NCI-H1048 (cell line): Measurements from ENCODE around the gene SMAP2.

Experiments
- DNase-seq: peaks from one replicate; lab custom pipeline; 2025; lab: John Stamatoyannopoulos, UW

The SMAP2 gene

DNA sequence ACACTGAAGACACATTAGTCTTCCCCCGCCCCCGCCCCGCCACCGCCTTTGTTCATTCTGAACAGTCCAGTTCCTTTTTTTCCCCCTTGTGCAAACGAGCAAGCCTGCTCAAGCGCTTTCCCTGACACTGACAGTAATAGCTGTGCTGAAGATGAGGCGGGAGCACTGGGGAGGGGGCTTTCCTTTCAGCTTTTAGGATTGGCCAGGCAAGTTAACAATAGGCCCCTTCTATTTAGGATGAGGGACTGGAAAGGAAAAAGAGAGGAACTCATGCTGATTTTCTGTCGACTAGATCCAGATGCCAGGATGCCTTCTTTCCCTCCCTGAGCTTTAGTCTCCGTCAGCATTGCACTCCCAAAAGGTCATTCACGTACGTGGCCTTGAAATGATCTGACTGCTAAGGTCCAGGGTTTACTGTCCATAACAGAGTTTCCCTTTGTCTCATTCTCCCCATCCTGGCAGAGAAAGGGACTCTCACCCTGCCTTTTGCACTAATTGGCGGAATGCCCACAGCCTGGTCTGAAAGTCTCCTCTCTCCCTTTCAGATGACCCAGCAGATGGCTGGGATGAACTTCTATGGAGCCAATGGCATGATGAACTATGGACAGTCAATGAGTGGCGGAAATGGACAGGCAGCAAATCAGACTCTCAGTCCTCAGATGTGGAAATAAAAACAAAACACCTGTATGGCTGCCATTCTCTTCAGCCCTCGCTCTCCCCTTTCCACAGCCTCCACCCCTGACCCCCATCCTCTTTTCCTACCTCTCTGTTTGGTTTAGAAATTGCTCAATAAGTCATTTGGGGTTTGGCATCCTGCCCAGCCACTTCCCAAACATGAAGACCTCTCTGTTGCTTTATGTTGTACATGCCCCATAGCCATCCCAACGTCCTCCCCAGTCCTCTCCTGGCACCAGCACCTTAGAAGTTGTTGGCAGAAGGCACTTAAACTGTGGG, 48.2 kb downstream of the SMAP2 start:
- DNase-seq, result no peak

GRCh38 chr1:40422630-40423263, 49.2 kb downstream of the SMAP2 start:
- DNase-seq, result no peak

DNA sequence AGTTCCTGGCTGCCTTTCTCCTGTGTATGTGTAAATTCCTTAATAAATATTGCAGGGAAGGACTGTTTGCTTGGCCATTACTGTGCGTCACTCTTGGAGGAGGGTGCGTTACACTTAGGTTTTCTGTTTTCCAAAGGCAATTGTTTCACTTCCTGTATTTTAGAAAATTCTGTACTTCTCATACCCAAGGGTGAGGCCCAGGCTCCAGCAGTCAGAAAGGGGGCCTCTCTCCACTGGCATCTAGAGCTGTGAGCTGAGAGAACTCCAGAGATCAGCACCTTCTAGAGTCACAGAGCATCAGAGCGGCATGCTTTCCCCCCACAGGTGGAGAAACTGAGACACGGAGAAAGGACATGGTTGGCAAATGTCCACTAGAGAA, 49.7 kb downstream of the SMAP2 start:
- no peak for DNase-seq

GRCh38 chr1:40423951-40424618, 50.6 kb downstream of the SMAP2 start:
- DNase-seq, result no peak

DNA sequence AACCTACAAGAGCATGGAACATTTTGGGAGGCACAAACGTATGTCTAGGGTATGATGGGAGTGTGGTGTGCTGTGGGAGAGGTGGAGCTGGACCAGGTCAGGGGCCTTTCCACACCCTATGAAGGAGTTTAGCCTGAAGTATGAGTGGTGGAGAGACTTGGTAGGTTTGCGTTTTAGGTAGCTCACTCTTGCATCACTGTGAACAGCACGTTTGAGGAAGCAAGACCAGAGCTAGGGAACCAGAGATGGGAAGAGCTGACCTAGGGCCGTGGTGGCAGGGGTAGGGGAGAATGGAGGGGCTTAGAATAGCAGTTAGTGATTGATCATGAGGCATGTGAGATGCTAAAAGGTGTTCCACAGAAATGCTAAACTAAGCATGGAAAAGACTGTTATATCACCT, 51.7 kb downstream of the SMAP2 start:
- DNase-seq, result no peak

DNA sequence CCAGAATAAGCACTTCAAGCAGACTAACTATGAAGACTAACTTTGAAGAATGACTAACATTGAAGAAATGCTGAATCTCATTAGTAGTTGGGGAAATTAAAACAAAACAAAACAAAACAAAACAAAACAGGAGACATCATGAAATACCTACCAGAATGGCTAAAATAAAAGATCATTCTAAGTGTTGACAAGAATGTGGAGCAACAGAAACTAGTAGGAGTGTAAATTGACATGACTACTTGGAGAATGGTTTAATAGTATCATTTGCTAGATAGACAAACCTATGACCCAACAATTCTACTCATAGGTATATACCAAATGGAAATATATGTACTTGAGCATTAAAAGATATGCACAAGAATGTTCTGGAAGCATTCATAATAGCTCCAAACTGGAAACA, 57.9 kb downstream of the SMAP2 start:
- DNase-seq, result no peak

DNA sequence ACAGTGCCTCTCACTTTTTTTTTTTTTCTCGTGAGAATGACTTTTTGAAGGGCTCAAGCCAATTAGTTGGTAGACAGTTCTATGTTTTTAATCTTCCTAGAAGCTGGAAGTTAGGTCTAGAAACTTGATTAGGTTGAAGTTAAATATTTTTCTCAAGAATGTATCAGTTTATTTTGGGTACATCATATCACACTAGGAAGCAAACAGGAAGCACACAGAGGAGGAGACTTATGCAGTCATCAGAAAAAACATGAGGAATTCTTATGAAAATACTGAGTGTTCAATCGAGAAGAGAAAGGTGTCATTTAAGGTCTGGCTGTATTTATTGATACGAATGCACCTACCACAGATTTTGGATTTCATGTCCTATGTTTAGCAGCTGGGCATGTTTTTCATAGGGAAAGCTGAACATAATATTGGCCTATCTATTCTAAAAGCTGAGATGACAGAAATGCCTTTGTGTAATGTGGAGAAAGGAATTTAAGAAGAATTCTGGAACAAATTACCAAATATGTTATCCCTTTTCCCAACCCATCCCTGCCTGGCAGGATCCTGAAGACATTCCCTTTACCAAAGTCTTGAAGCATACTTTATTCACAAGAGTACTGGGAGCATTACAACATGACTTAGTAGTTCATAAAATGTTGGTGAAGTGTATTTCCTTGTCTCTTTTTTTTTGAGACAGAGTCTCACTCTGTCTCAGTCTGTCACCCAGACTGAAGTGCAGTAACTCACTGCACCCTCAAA, 59.3 kb downstream of the SMAP2 start:
- no peak for DNase-seq

DNA sequence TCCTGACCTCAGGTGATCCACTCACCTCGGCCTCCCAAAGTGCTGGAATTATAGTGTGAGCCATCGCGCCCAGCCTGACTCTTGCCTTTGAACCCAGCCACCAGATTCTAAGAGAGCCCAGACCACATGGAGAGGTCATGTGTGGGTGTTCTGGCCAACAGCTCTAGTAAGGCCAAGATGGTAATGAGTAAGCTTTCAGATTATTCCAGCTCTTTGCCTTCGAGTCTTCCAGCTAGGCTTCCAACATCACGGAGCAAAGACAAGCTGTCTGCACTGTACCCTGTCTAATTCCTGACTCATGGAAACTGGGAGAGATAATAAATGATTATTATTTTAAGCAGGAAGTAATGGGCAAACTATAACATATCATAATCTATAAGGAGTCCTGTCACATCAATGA, 61.9 kb downstream of the SMAP2 start:
- no peak for DNase-seq

DNA sequence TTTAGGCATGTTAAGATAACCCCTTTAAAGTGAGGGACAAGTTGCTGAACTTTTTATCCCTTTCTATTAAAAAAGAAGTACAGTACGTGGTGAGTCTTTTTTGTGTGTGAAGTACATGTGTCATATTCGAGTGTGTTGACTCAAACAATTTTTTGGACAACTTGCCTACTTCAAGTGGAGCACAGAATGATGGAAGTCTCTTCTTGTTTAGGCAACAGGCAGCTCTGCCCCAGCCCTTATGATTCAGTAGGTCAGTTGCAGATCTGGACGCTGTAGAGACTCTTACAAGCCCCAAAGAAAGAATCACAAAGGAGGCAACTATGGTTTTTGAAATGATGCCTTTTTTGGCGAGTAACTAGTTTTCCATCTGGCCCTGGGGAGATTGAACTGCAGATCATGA, 62.3 kb downstream of the SMAP2 start:
- DNase-seq, result no peak

GRCh38 chr1:40438391-40439015, 65.0 kb downstream of the SMAP2 start:
- DNase-seq, result no peak

DNA sequence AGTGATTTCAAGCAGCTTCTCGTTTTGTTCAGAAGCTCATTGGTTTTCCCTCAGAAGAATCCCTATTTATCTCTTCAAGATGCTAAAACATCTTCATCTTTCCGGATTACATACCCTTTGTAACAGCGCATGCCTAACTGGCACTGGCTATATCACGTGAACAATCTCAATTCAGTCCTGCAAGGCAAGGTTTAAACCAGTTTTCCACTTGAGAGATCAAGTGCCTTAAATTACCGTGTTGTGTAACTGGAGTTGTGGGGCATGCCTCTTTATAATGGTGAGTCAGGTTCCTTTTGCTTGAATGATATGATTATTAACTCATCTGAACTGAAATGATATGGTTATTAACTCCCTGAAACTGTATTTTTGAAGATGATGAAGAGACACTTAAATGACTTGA, 65.7 kb downstream of the SMAP2 start:
- DNase-seq, result no peak

DNA sequence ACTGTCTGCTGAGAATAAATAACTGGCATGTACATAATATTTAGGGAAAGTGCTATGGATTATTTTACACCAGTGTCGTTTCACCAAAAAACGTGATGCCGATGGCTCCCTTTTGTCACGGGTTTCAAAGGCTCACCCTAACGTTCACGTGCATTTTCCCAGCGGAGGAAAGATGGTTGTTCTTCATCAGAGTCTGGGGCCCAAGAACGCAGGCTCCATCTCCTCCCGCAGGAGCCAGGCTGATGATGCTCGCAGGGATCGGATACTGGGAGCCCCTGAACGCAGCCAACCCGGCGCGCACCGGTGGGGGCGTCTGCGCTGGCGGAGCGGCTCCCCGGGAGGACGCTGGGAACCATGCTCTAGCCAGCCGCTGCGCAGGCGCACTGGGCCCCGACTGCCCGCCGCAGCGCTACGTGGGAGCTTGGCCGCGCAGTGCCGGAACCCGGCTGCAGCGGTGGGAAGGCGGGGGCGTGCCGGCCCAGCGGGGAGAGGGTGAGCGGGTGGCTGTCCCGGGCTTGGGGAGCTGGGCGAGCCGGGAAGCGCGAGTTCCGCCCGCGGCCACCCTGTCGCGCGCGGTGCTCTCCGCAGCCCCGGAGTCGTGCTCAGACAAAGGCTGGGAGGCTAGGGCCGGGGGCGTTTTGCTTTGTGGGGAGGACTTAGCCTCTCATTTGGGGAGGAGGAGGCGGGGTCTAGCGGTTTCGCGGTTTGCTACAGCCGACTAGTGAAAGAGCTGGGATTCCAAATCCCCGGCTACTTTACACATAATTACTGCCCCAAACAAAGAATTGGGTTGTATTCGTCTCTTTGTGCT, 76.4 kb downstream of the SMAP2 start, which contains the start of gene ZFP69B:
ZFP69B (plus strand) TSS at position 793 of the 811 bp plus-strand sequence. CDS start 486 bp downstream, outside the sequence.
- no peak for DNase-seq

DNA sequence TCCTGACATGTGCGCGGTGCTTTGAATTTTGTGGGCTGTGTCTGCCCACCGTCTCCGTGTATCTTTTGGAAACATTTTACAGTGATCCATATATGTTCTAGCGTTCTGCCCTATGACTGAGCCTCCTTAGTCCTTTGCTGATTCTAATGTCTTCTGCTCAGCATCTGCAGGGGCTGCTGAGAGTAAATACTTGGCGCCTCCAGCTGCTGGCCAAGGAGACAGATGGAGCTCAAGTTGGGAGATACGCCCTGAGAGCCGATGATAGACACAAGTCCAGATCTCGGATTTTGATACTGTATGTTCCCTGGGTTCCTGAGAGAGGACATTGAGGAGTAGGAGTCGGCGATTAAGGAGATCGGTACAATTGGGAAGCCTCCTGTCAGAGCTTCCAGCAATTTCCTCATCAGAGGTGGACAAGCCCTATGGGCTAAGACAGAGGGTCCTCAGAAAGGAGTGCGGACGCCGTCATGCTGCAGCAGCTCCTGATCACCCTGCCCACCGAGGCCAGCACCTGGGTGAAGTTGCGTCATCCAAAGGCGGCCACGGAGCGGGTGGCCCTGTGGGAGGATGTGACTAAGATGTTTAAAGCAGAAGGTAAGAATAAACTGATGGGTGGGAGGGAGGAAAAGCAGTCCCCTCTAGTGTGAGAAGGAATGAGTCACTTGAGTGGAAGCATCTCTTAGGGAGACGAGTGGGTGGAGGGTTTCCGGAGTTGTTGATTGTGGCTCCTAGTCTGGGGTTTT, 77.1 kb downstream of the SMAP2 start:
- DNase-seq, result no peak

DNA sequence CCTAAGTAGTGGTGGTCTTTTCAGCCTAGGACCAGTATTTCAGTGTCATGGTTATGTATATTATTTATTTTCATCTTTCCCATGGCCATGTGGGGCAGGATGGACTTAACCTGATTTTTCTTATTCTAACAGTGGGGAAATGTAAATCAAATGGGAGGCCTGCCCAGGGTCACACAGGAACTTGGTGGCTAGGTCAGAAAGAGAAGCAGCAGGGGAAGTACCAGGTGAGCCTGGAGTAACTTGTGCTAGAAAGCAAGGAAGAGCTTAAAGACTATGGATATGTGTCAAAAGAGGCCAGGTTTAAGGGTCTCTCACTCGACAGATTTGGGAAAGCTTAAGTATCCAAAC, 77.7 kb downstream of the SMAP2 start:
- DNase-seq, result no peak

DNA sequence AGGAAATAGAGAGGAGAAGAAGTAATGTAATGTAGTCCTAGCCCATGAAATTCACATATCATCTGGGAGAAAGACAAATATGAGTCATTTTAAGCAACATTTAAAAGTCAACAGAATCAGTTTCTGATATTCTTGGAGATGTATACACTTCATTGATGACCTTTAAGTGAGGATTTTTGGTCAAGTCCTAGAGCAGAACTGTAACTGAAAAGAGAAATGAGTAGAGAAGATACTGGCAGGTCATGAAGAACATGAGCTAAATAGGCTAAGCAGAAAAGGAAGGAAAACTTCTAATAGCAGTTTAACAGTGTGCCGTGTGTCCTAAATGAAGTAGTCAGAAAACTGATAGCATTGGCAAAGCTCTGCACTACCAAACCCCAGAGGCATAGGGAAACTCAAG, 81.3 kb downstream of the SMAP2 start:
- DNase-seq, result no peak

- no peak for DNase-seq
Measured at GRCh38 chr1:40462956-40463590, 89.5 kb downstream of the SMAP2 start.

- DNase-seq, result no peak
Measured at GRCh38 chr1:40469327-40469726, 95.8 kb downstream of the SMAP2 start.
